IMR-90 (cell line): ENCODE results near the gene NF1.
A peak's percentile ranks its signal among the peaks of the same experiment; 100 is the strongest.

Experiments used
- CEBPB ChIP-seq: IDR thresholded peaks from 2 replicates; pipeline ENCODE4 v1.6.1; 2012; ENCODE audit warnings: low read depth, low read length, improper control_type of control experiment
- FOS ChIP-seq: fragments of 150-350 bp; IDR thresholded peaks from 2 replicates; pipeline ENCODE4 v1.6.1; 2016; ENCODE audit warnings: low read depth, low read length
- MAFK ChIP-seq: IDR thresholded peaks from 2 replicates; pipeline ENCODE4 v1.6.1; 2012; ENCODE audit warnings: low read depth, low read length, improper control_type of control experiment
- MXI1 ChIP-seq: IDR thresholded peaks from 2 replicates; pipeline ENCODE4 v1.6.1; 2012; ENCODE audit warnings: low read depth, mild to moderate bottlenecking, low read length, moderate library complexity, borderline replicate concordance
- POLR2A ChIP-seq: IDR thresholded peaks from 2 replicates; pipeline ENCODE4 v1.6.1; 2012; ENCODE audit warnings: mild to moderate bottlenecking, low read depth, low read length
- RFX5 ChIP-seq: IDR thresholded peaks from 2 replicates; pipeline ENCODE4 v1.8.0; 2012; ENCODE audit warnings: low read depth, mild to moderate bottlenecking, low read length, moderate library complexity
- SMC3 ChIP-seq: fragments of 150-350 bp; IDR thresholded peaks from 2 replicates; pipeline ENCODE4 v1.6.1; 2016; ENCODE audit warnings: low read depth, mild to moderate bottlenecking, antibody characterized with exemption, low read length, moderate library complexity
- TF ChIP-seq, protein P1 (sequence below): conservative IDR thresholded peaks from 2 replicates; pipeline ENCODE4 v1.5.1; 2012; ENCODE audit warnings: mild to moderate bottlenecking, low read depth, low read length, improper control_type of control experiment

DNA sequence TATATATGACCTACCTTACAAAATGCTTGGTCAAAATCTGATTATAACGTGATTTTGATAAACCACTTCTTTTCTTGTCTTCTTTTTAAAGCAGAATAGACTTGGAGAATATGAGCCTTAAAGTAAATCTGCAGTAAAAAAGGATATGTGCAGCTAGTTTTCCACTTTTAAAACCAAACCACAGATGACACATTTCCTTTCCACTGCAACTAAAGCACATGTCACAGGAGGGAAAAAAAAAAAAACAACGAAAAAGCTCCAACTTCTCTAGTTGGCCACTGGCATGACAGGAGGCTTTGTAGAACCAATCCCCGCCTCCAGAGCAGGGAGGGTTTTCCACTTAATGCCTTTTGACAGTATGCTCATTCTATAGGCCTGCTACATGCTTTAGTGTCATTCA lies 226.7 kb downstream of the NF1 start, which contains the start of gene EVI2A:
- TF ChIP-seq, protein P1, sequence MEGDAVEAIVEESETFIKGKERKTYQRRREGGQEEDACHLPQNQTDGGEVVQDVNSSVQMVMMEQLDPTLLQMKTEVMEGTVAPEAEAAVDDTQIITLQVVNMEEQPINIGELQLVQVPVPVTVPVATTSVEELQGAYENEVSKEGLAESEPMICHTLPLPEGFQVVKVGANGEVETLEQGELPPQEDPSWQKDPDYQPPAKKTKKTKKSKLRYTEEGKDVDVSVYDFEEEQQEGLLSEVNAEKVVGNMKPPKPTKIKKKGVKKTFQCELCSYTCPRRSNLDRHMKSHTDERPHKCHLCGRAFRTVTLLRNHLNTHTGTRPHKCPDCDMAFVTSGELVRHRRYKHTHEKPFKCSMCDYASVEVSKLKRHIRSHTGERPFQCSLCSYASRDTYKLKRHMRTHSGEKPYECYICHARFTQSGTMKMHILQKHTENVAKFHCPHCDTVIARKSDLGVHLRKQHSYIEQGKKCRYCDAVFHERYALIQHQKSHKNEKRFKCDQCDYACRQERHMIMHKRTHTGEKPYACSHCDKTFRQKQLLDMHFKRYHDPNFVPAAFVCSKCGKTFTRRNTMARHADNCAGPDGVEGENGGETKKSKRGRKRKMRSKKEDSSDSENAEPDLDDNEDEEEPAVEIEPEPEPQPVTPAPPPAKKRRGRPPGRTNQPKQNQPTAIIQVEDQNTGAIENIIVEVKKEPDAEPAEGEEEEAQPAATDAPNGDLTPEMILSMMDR = no peak
- TF ChIP-seq RFX5 (no peak), POLR2A (no peak), MXI1 (peak; percentile 65; the same call in 1 of the 2 replicates), FOS (no peak), SMC3 (no peak), MAFK (no peak), CEBPB (no peak)
